Measurements from ENCODE around the gene CARF. TPM values are rescaled to one million over a fixed set of nuclear protein-coding genes. Genes with fewer than 3 reads are reported as not detected.
"Not testable (repeated sequence)": the region's sequence is repeated elsewhere in the genome, so short reads cannot be mapped to it uniquely, and the experiment has no call there.

CARF gene
- total RNA-seq, 1 donor from 2014 or later, result 3.6 TPM

DNA sequence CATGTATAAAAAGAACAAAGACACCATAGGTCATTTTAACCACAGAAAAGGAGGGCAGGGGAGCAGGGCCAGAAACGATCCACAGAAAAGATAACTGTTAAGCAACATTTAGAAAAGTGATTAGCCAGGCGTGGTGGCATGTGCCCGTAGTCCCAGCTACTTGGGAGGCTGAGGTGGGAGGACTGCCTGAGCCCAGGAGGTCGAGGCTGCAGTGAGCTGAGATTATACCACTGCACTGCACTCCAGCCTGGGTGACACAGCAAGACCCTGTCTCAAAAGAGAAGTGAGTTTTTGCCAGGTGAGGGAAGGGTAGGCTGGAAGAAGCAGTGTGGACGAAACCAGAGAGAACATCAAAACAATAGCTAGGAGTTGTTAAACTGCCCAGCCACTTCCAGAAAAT, 3.9 kb upstream of the CARF start:
- Histone ChIP-seq H3K9me3 (ENCODE audit: insufficient read depth, low read depth, low read length) (no peaks in the 10 kb centered on the region), H3K4me2 (ENCODE audit: low read length) (no peak overlapping the region), H2AFZ (ENCODE audit: low read depth, low read length) (no peak overlapping the region), H3K79me2 (ENCODE audit: insufficient read depth, low read length) (peaks cover 65% of the 10 kb centered on the region), H4K20me1 (ENCODE audit: insufficient read depth, low read length) (peaks cover 3% of the 10 kb centered on the region), H3K4me3 (ENCODE audit: insufficient read depth, low read depth, low read length) (no peak overlapping the region), H3K27ac (ENCODE audit: low read depth, low read length) (no peak overlapping the region), H3K36me3 (ENCODE audit: insufficient read depth, low read length) (no peaks in the 10 kb centered on the region), H3K4me1 (ENCODE audit: insufficient read depth, low read length) (no peaks in the 10 kb centered on the region), H3K9ac (ENCODE audit: low read length) (no peak overlapping the region), H3K27me3 (ENCODE audit: insufficient read depth, low read length) (no peaks in the 10 kb centered on the region)
- no peak for TF ChIP-seq EZH2 (IDR thresholded peaks at IDR 0.05; ENCODE audit: insufficient read depth, low read length)
- TF ChIP-seq, protein P1, sequence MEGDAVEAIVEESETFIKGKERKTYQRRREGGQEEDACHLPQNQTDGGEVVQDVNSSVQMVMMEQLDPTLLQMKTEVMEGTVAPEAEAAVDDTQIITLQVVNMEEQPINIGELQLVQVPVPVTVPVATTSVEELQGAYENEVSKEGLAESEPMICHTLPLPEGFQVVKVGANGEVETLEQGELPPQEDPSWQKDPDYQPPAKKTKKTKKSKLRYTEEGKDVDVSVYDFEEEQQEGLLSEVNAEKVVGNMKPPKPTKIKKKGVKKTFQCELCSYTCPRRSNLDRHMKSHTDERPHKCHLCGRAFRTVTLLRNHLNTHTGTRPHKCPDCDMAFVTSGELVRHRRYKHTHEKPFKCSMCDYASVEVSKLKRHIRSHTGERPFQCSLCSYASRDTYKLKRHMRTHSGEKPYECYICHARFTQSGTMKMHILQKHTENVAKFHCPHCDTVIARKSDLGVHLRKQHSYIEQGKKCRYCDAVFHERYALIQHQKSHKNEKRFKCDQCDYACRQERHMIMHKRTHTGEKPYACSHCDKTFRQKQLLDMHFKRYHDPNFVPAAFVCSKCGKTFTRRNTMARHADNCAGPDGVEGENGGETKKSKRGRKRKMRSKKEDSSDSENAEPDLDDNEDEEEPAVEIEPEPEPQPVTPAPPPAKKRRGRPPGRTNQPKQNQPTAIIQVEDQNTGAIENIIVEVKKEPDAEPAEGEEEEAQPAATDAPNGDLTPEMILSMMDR (IDR thresholded peaks at IDR 0.05; ENCODE audit: insufficient read depth, low read depth, low read length), result no peak
- H3K36me3 Mint-ChIP-seq (ENCODE audit: low read depth, unreplicated experiment), result peaks cover 13% of the 10 kb centered on the region
- H3K4me3 Mint-ChIP-seq (ENCODE audit: unreplicated experiment), result no peak overlapping the region
- no peaks in the 10 kb centered on the region for H3K27me3 Mint-ChIP-seq (ENCODE audit: low read depth, unreplicated experiment)
- FAIRE-seq, result no peak
- H3K27ac Mint-ChIP-seq (ENCODE audit: unreplicated experiment), result no peak overlapping the region
- peaks cover 3% of the 10 kb centered on the region for H3K9me3 Mint-ChIP-seq (ENCODE audit: unreplicated experiment)
- H3K4me1 Mint-ChIP-seq (ENCODE audit: low read depth, unreplicated experiment), result peaks cover 8% of the 10 kb centered on the region
- no peak for DNase-seq (ENCODE audit: low read depth)

DNA sequence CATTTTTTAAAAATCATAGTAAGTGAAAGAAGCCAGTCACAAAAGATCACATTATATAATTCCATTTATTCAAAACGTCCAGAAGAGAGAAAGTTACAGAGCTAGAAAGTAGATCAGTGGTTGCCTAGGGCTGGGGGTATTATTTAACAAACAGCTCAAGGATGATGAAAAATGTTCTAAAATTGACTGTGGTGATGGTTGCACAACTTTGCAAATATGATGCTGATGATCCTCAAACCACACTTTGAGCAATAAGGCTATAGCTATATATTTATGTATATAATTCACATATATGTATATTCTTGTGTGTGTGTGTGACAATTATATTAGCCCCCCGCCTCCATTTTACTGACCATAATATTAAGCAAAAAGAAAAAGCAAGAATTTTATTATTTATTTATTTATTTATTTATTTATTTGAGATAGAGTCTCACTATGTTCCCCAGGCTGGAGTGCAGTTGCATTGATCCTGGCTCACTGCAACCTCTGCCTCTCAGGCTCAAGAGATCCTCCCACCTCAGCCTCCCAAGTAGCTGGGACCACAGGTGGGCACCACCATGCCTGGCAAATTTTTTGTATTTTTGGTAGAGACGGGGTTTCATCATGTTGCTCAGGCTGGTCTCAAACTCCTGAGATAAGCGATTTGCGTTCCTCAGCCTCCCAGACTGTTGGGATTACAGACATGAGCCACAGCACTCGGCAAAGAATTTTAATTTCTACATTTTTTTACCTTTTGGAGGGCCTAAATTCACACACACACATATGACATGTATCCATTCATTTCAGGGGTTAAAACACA, 2.5 kb upstream of the CARF start:
- Mint-ChIP-seq H3K27ac (ENCODE audit: unreplicated experiment) (no peak overlapping the region), H3K36me3 (ENCODE audit: low read depth, unreplicated experiment) (peaks cover 8% of the 10 kb centered on the region), H3K9me3 (ENCODE audit: unreplicated experiment) (peaks cover 3% of the 10 kb centered on the region), H3K4me1 (ENCODE audit: low read depth, unreplicated experiment) (peaks cover 8% of the 10 kb centered on the region), H3K27me3 (ENCODE audit: low read depth, unreplicated experiment) (no peaks in the 10 kb centered on the region), H3K4me3 (ENCODE audit: unreplicated experiment) (peak overlapping the region; percentile 99)
- Histone ChIP-seq H3K4me2 (ENCODE audit: low read length) (peak overlapping the region; percentile 93), H3K79me2 (ENCODE audit: insufficient read depth, low read length) (peaks cover 60% of the 10 kb centered on the region), H3K4me1 (ENCODE audit: insufficient read depth, low read length) (no peaks in the 10 kb centered on the region), H3K9me3 (ENCODE audit: insufficient read depth, low read depth, low read length) (no peaks in the 10 kb centered on the region), H4K20me1 (ENCODE audit: insufficient read depth, low read length) (peaks cover 3% of the 10 kb centered on the region), H3K27ac (ENCODE audit: low read depth, low read length) (no peak overlapping the region), H3K4me3 (ENCODE audit: insufficient read depth, low read depth, low read length) (peak overlapping the region; percentile 13), H2AFZ (ENCODE audit: low read depth, low read length) (no peak overlapping the region), H3K36me3 (ENCODE audit: insufficient read depth, low read length) (no peaks in the 10 kb centered on the region), H3K27me3 (ENCODE audit: insufficient read depth, low read length) (no peaks in the 10 kb centered on the region), H3K9ac (ENCODE audit: low read length) (no peak overlapping the region)
- TF ChIP-seq, protein P1 (IDR thresholded peaks at IDR 0.05; ENCODE audit: insufficient read depth, low read depth, low read length), result no peak
- TF ChIP-seq EZH2 (IDR thresholded peaks at IDR 0.05; ENCODE audit: insufficient read depth, low read length), result no peak
- no peak for FAIRE-seq
- DNase-seq (ENCODE audit: low read depth), result no peak

DNA sequence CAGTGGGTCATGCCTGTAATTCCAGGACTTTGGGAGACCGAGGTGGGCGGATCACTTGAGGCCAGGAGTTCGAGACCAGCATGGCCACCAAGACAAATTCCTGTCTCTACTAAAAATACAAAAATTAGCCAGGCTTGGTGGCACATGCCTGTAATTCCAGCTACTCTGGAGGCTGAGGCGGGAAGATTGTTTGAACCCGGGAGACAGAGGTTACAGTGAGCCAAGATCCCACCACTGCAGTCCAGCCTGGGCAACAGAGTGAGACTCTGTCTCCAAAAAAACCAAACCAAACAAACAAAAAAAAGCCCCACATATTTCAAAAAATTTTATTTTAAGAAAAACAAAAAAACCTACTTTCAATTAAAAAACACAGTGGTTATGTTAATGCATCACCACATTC, 1.8 kb upstream of the CARF start:
- H3K27ac ChIP-seq (ENCODE audit: low read depth, low read length); H3K27me3 Mint-ChIP-seq (ENCODE audit: low read depth, unreplicated experiment); FAIRE-seq; H3K9me3 ChIP-seq (ENCODE audit: insufficient read depth, low read depth, low read length); H3K9me3 Mint-ChIP-seq (ENCODE audit: unreplicated experiment); H3K36me3 ChIP-seq (ENCODE audit: insufficient read depth, low read length); H3K36me3 Mint-ChIP-seq (ENCODE audit: low read depth, unreplicated experiment); H3K27me3 ChIP-seq (ENCODE audit: insufficient read depth, low read length); DNase-seq (ENCODE audit: low read depth); H2AFZ ChIP-seq (ENCODE audit: low read depth, low read length); H3K27ac Mint-ChIP-seq (ENCODE audit: unreplicated experiment); H4K20me1 ChIP-seq (ENCODE audit: insufficient read depth, low read length); H3K4me1 Mint-ChIP-seq (ENCODE audit: low read depth, unreplicated experiment); H3K4me1 ChIP-seq (ENCODE audit: insufficient read depth, low read length): not testable (repeated sequence)
- peak overlapping the region; percentile 100 for H3K4me3 ChIP-seq (ENCODE audit: insufficient read depth, low read depth, low read length)
- H3K4me3 Mint-ChIP-seq (ENCODE audit: unreplicated experiment), result peak overlapping the region; percentile 99
- peaks cover 55% of the 10 kb centered on the region for H3K79me2 ChIP-seq (ENCODE audit: insufficient read depth, low read length)
- peak overlapping the region; percentile 99 for H3K9ac ChIP-seq (ENCODE audit: low read length)
- H3K4me2 ChIP-seq (ENCODE audit: low read length), result peak overlapping the region; percentile 93

Data from astrocyte (in vitro differentiated cells and primary cell).